K562 (cell line): ENCODE measurements around the gene ZNF665.

Source experiments
- CTCF ChIP-seq, 3 experiments: IDR thresholded peaks in 2 of 3; conservative IDR thresholded peaks in 1 of 3; 2 replicates each; pipeline ENCODE4 v1.5.1; 2011 to 2012; ENCODE audit warnings: low read length in 3 of 3, mild to moderate bottlenecking in 3 of 3, control low read depth in 2 of 3, improper control_type of control experiment in 1 of 3, inconsistent platforms in 1 of 3, low read depth in 1 of 3, mixed read lengths in 1 of 3, moderate library complexity in 1 of 3; ENCODE audit not compliant: insufficient read depth in 2 of 3
- ETV6 ChIP-seq, 3 experiments: fragments of 150-350 bp in 1 of 3; sonication (generic) in 1 of 3; formaldehyde crosslinking in 1 of 3; IDR thresholded peaks; 2 replicates each; pipeline versions ENCODE4 v1.6.1 to v1.8.0; 2014 to 2022; ENCODE audit warnings: borderline replicate concordance in 2 of 3, low read depth in 2 of 3, antibody characterized with exemption in 1 of 3, low read length in 1 of 3, mild to moderate bottlenecking in 1 of 3, missing genetic modification reagents in 1 of 3
- GATA2 ChIP-seq: sonication (generic); formaldehyde crosslinking; IDR thresholded peaks from 2 replicates; pipeline ENCODE4 v1.4.0; 2020; ENCODE audit warnings: mild to moderate bottlenecking, missing genetic modification reagents
- NUFIP1 ChIP-seq: fragments of 450-650 bp; IDR thresholded peaks from 2 replicates; pipeline ENCODE4 v1.6.1; 2018; ENCODE audit not compliant: partially characterized antibody
- POLR2A ChIP-seq: fragments of 450-650 bp; conservative IDR thresholded peaks from 2 replicates; pipeline ENCODE4 v1.6.1; 2016
- SMAD1 ChIP-seq: fragments of 150-350 bp; IDR thresholded peaks from 2 replicates; pipeline ENCODE4 v1.6.1; 2014; ENCODE audit warnings: low read length, low read depth; ENCODE audit not compliant: partially characterized antibody
- SP1 ChIP-seq: sonication (generic); formaldehyde crosslinking; IDR thresholded peaks from 2 replicates; pipeline ENCODE4 v1.8.1; 2022; ENCODE audit warnings: mild to moderate bottlenecking, missing genetic modification reagents
- WHSC1 ChIP-seq: IDR thresholded peaks from one replicate; pipeline ENCODE4 v1.6.1; 2012; ENCODE audit warnings: low read length, control low read depth, inconsistent platforms
- YY1 ChIP-seq, 3 experiments: IDR thresholded peaks; 2 replicates each; pipeline ENCODE4 v1.6.1; 2011; ENCODE audit warnings: low read length in 2 of 3, mild to moderate bottlenecking in 2 of 3, moderate library complexity in 2 of 3, borderline replicate concordance in 1 of 3, control low read depth in 1 of 3, low read depth in 1 of 3; ENCODE audit not compliant: insufficient read depth in 3 of 3, insufficient replicate concordance in 2 of 3, control insufficient read depth in 1 of 3, insufficient read length in 1 of 3; ENCODE audit errors: extremely low read depth in 1 of 3
- ZFP36 ChIP-seq: fragments of 150-350 bp; IDR thresholded peaks from 2 replicates; pipeline ENCODE4 v1.6.1; 2018; ENCODE audit warnings: low read length, low read depth; ENCODE audit not compliant: partially characterized antibody
- ZNF165 ChIP-seq: fragments of 250-450 bp; sonication (Bioruptor Pico); IDR thresholded peaks from 2 replicates; pipeline ENCODE4 v1.4.0; 2020; ENCODE audit warnings: borderline replicate concordance
- ZNF184 ChIP-seq: sonication (generic); formaldehyde crosslinking; IDR thresholded peaks from 2 replicates; pipeline ENCODE4 v1.5.0; 2020; ENCODE audit warnings: missing genetic modification reagents
- ZNF274 ChIP-seq: IDR thresholded peaks from 2 replicates; pipeline ENCODE4 v1.6.1; 2011; ENCODE audit warnings: low read depth, mild to moderate bottlenecking, low read length, moderate library complexity, borderline replicate concordance
- ZNF79 ChIP-seq: fragments of 250-450 bp; sonication (Bioruptor Pico); IDR thresholded peaks from 2 replicates; pipeline ENCODE4 v1.4.0; 2020; ENCODE audit warnings: low read depth, mild to moderate bottlenecking, moderate library complexity

GRCh38 chr19:53190253-53190652, 2.9 kb downstream of the ZNF665 start:
- TF ChIP-seq YY1 (IDR thresholded peaks at IDR 0.05; ENCODE audit: borderline replicate concordance in 1 of 3, control insufficient read depth in 1 of 3, extremely low read depth in 1 of 3, insufficient read depth in 3 of 3, insufficient read length in 1 of 3, insufficient replicate concordance in 2 of 3, low read depth in 1 of 3, low read length in 2 of 3): no peak
- no peak for TF ChIP-seq SP1 (CRISPR knock-in tag)
- no peak for TF ChIP-seq ZNF165
- TF ChIP-seq CTCF (IDR thresholded peaks at IDR 0.05 in 2 of 3, conservative IDR thresholded peaks at IDR 0.05 in 1 of 3; ENCODE audit: insufficient read depth in 2 of 3, low read depth in 1 of 3, low read length in 3 of 3): no peak
- no peak for TF ChIP-seq ZNF274
- TF ChIP-seq ZNF184 (CRISPR knock-in tag): no peak
- no peak for TF ChIP-seq ZFP36
- TF ChIP-seq POLR2A: no peak
- no peak for TF ChIP-seq NUFIP1
- TF ChIP-seq ETV6 (IDR thresholded peaks at IDR 0.05; ENCODE audit: borderline replicate concordance in 1 of 2, low read depth in 2 of 2, low read length in 1 of 2): no peak
- TF ChIP-seq ETV6 (CRISPR knock-in tag; IDR thresholded peaks at IDR 0.05; ENCODE audit: borderline replicate concordance): no peak
- no peak for TF ChIP-seq SMAD1
- no peak for TF ChIP-seq GATA2 (CRISPR knock-in tag)
- no peak for TF ChIP-seq WHSC1
- TF ChIP-seq ZNF79 (CRISPR knock-in tag): no peak
